ENCODE measurements around the gene FLII. TPM values are rescaled to one million over a fixed set of nuclear protein-coding genes. Genes with fewer than 3 reads are reported as not detected.

Gene FLII
- total and polyA plus RNA-seq, 2 of the 8 experiments (the other 6 are each of a cell fraction or from before 2014, with no cell fraction given), result 300 to 549 TPM

- H3K18ac ChIP-seq (ENCODE audit: extremely low read depth, low read length), result peak within 1 kb of the TSS; percentile 99
- peak within 1 kb of the TSS; percentile 92 for H3K56ac ChIP-seq (replicated peaks; ENCODE audit: insufficient read length, low read depth, low read length)
- no peaks in the 10 kb centered on the region for H3K27me3 ChIP-seq (replicated peaks in 1 of 4; ENCODE audit: control insufficient read depth in 3 of 4, extremely low read depth in 1 of 4, insufficient read depth in 3 of 4, low read length in 3 of 4)
- H2BK5ac ChIP-seq (ENCODE audit: low read depth, low read length), result peak within 1 kb of the TSS; percentile 97
- H3K4ac ChIP-seq (replicated peaks; ENCODE audit: insufficient read length, low read depth, low read length), result peak within 1 kb of the TSS; percentile 2
- POLR2A ChIA-PET (ENCODE audit: partially characterized antibody), result interaction anchor here (0.9 to 11.5 kb wide), 12 partner anchors 12 to 102 kb away, joined by 3 to 171 read pairs (median 4); partner anchors contain the start of gene SHMT1
- H3K23me2 ChIP-seq (ENCODE audit: low read depth, low read length), result peaks cover 14% of the 10 kb centered on the region
- H3K27ac ChIP-seq (ENCODE audit: low read depth, low read length), result peak within 1 kb of the TSS; percentile 90; the same call in 1 of the 2 replicates
- peaks cover 0 to 24% of the 10 kb centered on the region in 2 experiments; a peak in 1 of 4 replicates for H3K79me2 ChIP-seq (ENCODE audit: control insufficient read depth in 1 of 2, insufficient read depth in 2 of 2, low read length in 2 of 2)
- peak within 1 kb of the TSS; percentile 81; the same call in 1 of the 2 replicates for H2BK15ac ChIP-seq (ENCODE audit: low read length)
- H3K4me3 ChIP-seq (ENCODE audit: extremely low read depth in 1 of 4, insufficient read depth in 2 of 4, low read depth in 3 of 4, low read length in 4 of 4), result peak within 1 kb of the TSS; percentile 76 to 88 (median 84)
- H3K36me3 ChIP-seq (ENCODE audit: control insufficient read depth in 2 of 4, insufficient read depth in 4 of 4, low read length in 3 of 4), result peaks cover 3 to 28% (median 11%) of the 10 kb centered on the region in 4 experiments; a peak in 7 of 8 replicates
- FAIRE-seq, result peak; percentile 84
- peak within 1 kb of the TSS; percentile 64 to 79 for H3K4me2 ChIP-seq (ENCODE audit: insufficient read depth in 1 of 2, low read depth in 2 of 2, low read length in 2 of 2)
- H4K20me1 ChIP-seq (replicated peaks in 1 of 2; ENCODE audit: control insufficient read depth in 1 of 2, insufficient read depth in 2 of 2, low read length in 2 of 2), result peaks cover 4 to 9% of the 10 kb centered on the region in 2 experiments
- DNase-seq (ENCODE audit: low read depth in 1 of 2, low spot score in 2 of 2), result peak; percentile 91 to 94
- H2AFZ ChIP-seq (ENCODE audit: low read length), result peak within 1 kb of the TSS; percentile 61
- peak within 1 kb of the TSS; percentile 99 for H4K5ac ChIP-seq (ENCODE audit: insufficient read length, low read depth, low read length)
- H3K9me3 ChIP-seq (ENCODE audit: insufficient read depth in 2 of 2, low read depth in 1 of 2, low read length in 1 of 2), result no peaks in the 10 kb centered on the region
- peak within 1 kb of the TSS; percentile 86 for H4K8ac ChIP-seq (ENCODE audit: extremely low read depth, insufficient read depth, low read length)
- CTCF ChIA-PET (ENCODE audit: partially characterized antibody), result interaction anchor here (0.8 to 5.4 kb wide), 6 partner anchors 10 to 119 kb away, joined by 3 to 30 read pairs (median 4); no protein-coding TSS in a partner anchor
- peaks cover 4 to 37% (median 20%) of the 10 kb centered on the region in 4 experiments for H3K4me1 ChIP-seq (replicated peaks in 1 of 4; ENCODE audit: control insufficient read depth in 3 of 4, insufficient read depth in 4 of 4, low read length in 3 of 4)
- H3K79me1 ChIP-seq (ENCODE audit: low read depth, low read length), result peaks cover 15% of the 10 kb centered on the region
- H2BK20ac ChIP-seq (ENCODE audit: low read length), result no peak within 1 kb of the TSS
- no peak within 1 kb of the TSS for H3K14ac ChIP-seq (ENCODE audit: insufficient read length)
- no peak within 1 kb of the TSS for H2AK5ac ChIP-seq (ENCODE audit: low read depth, low read length)
- H3K23ac ChIP-seq (ENCODE audit: insufficient read length), result no peak within 1 kb of the TSS
- 0 out of 2 replicates have a peak within 1 kb of the TSS, but pooled peaks have one; percentile 0 for H2BK12ac ChIP-seq (ENCODE audit: low read depth, low read length)
- no peak within 1 kb of the TSS for H4K91ac ChIP-seq (replicated peaks; ENCODE audit: insufficient read length, low read length)
- WGBS, 2 experiments (ENCODE audit: extremely low coverage in 1 of 2, insufficient coverage in 1 of 2, insufficient read length in 1 of 2, insufficient replicate concordance in 2 of 2, low coverage in 1 of 2, low lambda C conversion rate in 2 of 2, missing lambda C conversion rate in 1 of 2), result 1% methylated on average over 61 of the region's 72 CpGs; no CpG with 5 or more reads in 1 of the 2 experiments
- no peak within 1 kb of the TSS for H2BK120ac ChIP-seq (replicated peaks; ENCODE audit: low read depth, low read length)
- H3K9ac ChIP-seq (replicated peaks in 1 of 4; ENCODE audit: extremely low read depth in 1 of 4, low read depth in 3 of 4, low read length in 3 of 4), result peak within 1 kb of the TSS; percentile 59 to 79 (median 70)
- TF ChIP-seq RFX5 (IDR thresholded peaks at IDR 0.05; ENCODE audit: borderline replicate concordance, low read depth, low read length), result no peak
- no peak for TF ChIP-seq CBX8 (IDR thresholded peaks at IDR 0.05; ENCODE audit: borderline replicate concordance, low read depth, low read length)
- TF ChIP-seq CTBP2 (IDR thresholded peaks at IDR 0.05; ENCODE audit: borderline replicate concordance, insufficient read depth, insufficient read length, low read length), result no peak
- no peak for TF ChIP-seq YY1 (IDR thresholded peaks at IDR 0.05; ENCODE audit: low read depth, low read length)
- peak in 1 of 2 experiments; percentile 23; a peak in 1 of 3 replicates for TF ChIP-seq EP300 (IDR thresholded peaks at IDR 0.05; ENCODE audit: borderline replicate concordance in 1 of 2, low read depth in 2 of 2, low read length in 2 of 2)
- 0 out of 2 replicates have a peak, but pooled peaks have one; percentile 6 for TF ChIP-seq JUND (IDR thresholded peaks at IDR 0.05; ENCODE audit: low read length)
- TF ChIP-seq E2F6 (IDR thresholded peaks at IDR 0.05), result peak; percentile 33; the same call in 1 of the 2 replicates
- TF ChIP-seq ZNF274 (IDR thresholded peaks at IDR 0.05; ENCODE audit: borderline replicate concordance, extremely low read depth, low read length), result no peak
- no peak for TF ChIP-seq SRF (IDR thresholded peaks at IDR 0.05; ENCODE audit: low read depth, low read length)
- no peak for TF ChIP-seq JUN (IDR thresholded peaks at IDR 0.05; ENCODE audit: low read depth, low read length)
Measured at GRCh38 chr17:18260332-18261145, 2.0 kb upstream of the FLII start, which contains the start of gene MIEF2. MIEF2 (plus strand) TSS chr17:18260662; CDS start chr17:18262721, 2,059 bp downstream.
